GM21390 (cell line): ENCODE results near the gene SSH2.
"Not testable (repeated sequence)": the region's sequence is repeated elsewhere in the genome, so short reads cannot be mapped to it uniquely, and the experiment has no call there.

ENCODE experiments used
- ATAC-seq: cut with Tn5 transposase; IDR thresholded peaks from one replicate; pipeline ENCODE4 v1.9.1; 2021; ENCODE audit not compliant: unreplicated experiment

Gene SSH2

GRCh38 chr17:29881256-29881655 lies 48.8 kb downstream of the SSH2 start:
- ATAC-seq: no peak

DNA sequence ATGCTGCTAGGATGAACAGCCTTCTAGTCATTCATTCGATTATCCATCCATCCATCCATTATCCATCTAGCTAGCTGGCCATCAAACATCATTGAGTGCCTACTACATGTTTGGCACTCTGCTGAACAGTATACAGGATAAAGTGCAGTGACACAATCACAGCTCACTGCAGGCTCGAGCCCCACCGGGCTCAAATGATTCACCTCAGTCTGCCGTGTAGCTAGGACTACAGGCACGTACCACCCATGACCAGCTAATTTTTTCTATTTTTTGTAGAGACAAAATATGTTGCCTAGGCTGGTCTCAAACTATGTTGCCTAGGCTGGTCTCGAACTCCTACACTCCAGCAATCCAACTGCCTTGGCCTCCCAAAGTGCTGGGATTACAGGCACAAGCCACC lies 50.0 kb downstream of the SSH2 start:
- ATAC-seq: no peak

- no peak for ATAC-seq
Measured at GRCh38 chr17:29874931-29875596, 55.0 kb downstream of the SSH2 start.

DNA sequence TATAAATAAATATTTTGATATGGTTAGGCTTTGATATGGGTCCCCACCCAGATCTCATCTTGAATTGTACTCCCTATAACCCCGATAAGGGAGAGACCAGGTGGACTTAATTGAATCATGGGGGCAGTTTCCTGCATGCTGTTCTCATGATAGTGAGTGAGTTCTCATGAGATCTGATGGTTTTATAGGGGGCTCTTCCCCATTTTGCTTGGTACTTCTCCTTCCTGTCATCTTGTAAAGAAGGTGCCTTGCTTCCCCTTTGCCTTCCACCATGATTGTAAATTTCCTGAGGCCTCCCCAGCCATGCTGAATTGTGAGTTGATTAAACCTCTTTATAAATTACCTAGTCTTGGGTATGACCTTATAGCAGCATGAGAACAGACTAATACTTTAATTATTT lies 55.7 kb downstream of the SSH2 start:
- not testable (repeated sequence) for ATAC-seq

GRCh38 chr17:29873476-29873875 lies 56.6 kb downstream of the SSH2 start:
- no peak for ATAC-seq

- ATAC-seq: no peak
Measured at GRCh38 chr17:29870836-29871465, 59.1 kb downstream of the SSH2 start.

GRCh38 chr17:29867643-29868181 lies 62.3 kb downstream of the SSH2 start:
- no peak for ATAC-seq

DNA sequence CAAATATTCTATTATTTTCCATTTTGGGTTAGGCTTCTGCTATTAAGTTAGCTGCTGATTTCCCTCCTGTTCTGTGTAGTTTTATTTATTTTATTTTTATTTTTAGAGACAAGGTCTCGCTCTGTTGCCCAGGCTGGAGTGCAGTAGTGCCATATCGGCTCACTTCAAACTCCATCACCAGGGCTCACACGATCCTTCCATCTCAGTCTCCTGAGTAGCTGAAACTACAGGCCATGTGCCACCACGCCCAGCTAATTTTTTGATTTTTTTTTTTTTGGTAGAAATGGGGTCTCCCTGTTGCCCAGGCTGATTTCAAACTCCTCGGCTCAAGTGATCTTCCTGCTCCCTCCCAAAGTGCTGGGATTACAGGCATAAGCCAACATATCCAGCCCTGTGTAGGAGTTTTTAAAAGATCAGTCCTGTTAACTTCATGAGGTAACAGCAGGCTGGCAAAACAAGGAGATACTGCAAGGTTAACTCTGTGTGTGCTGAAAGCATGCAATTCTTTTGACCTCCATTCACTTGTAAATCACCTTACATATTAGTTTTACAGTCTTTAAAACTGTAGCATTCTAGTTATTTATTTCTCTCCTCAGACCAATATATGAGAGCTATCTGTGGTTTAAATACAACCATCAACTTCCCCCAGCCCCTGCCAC lies 63.2 kb downstream of the SSH2 start:
- ATAC-seq: no peak

DNA sequence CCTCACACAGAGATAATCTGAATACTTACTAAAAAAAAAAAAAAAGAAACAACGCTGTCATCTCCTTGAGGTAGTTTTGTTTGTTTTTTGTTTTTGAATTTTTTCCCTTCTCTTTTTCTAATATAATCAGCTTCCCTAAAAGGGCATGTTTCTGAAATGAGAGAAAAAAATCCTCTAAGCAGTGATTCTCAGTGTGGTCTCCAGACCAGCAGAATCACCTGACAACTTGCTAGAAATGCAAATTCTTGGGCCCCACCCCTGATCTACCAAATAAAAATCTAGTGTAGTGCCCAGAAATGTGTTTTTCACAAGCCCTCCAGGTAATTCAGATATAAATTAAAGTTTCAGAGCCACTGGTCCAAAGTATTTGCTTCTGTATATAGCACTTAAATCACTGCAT lies 65.4 kb downstream of the SSH2 start:
- ATAC-seq: no peak

DNA sequence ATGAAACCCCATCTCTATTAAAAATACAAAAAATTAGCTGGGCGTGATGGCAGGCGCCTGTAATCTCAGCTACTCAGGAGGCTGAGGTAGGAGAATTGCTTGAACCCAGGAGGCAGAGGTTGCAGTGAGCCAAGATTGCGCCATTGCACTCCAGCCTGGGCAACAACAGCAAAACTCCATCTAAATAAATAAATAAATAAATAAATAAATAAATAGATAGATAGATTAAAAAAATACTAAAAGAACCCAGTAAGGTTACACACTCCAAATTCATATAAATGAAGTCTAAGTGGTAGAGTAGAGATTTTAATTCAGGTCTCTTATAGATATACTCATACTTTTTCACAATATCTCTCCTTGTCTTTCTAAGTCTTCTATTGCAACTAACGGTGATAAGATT lies 65.9 kb downstream of the SSH2 start:
- not testable (repeated sequence) for ATAC-seq

- no peak for ATAC-seq
Measured at GRCh38 chr17:29862951-29863350, 67.1 kb downstream of the SSH2 start.

- ATAC-seq: no peak
Measured at GRCh38 chr17:29862127-29862526, 67.9 kb downstream of the SSH2 start.

- ATAC-seq: not testable (repeated sequence)
Measured at GRCh38 chr17:29859445-29859844, 70.6 kb downstream of the SSH2 start.

GRCh38 chr17:29857823-29858222 lies 72.2 kb downstream of the SSH2 start:
- no peak for ATAC-seq

GRCh38 chr17:29857105-29857504 lies 72.9 kb downstream of the SSH2 start:
- not testable (repeated sequence) for ATAC-seq

- ATAC-seq: no peak
Measured at GRCh38 chr17:29855686-29856085, 74.3 kb downstream of the SSH2 start.

GRCh38 chr17:29848737-29849136 lies 81.3 kb downstream of the SSH2 start:
- no peak for ATAC-seq

DNA sequence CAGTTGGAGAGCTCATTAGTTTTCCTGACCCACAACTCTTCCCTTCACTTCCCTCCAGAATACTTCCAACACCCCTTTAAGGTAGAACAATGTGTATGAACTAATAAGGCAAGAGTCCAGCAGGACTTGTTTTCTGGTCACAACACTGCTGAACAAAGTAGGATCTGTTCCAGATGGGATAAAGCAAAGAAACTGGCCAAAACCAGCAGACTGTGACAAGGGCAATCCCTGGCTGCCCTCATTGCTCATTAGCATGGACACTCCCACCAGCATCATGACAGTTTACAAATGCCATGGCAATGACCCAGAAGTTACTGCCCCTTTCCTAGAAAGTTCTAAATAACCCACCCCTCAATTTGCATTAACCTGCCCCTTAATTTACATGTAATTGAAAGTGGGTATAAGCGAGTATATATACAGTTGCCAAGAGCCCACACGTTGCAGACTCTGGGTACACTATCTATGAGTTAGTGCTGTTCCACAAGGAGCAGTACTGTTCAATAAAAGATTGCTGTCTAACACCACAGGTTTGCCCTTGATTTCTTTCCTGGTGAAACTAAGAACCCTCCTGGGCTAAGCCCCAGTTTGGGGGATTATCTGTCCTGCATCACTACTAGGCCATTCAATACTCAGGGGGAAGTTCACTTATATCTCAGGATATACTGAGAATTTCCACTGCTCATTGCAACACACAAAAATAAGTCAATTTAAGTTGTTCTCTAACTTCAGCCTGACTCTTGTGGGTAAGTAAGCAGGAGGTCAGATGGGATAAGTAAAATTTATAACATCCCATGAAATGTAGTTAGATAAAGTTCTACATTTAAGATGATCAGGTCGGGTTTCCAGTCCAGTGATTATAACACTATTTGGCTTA lies 82.3 kb downstream of the SSH2 start:
- no peak for ATAC-seq

- ATAC-seq: no peak
Measured at GRCh38 chr17:29847118-29847517, 82.9 kb downstream of the SSH2 start.

DNA sequence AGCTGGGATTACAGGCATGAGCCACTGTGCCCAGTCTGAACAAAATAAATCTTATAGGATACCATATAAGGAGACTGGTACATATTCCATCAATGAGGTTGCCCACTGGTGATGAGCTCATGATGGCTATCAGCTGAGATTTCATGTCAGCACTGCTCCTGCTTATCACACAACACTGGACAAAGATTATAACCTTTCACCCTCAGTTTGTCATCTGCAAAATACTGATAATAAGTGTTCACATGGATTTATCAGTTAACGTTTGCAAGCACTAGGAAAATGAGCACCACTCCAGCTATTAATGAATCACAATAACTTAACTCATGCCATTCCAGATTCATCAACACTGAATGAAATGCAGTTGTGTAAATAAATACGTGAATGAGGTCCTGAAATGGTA lies 83.7 kb downstream of the SSH2 start:
- no peak for ATAC-seq
